Ovary (tissue), 9 donors: ENCODE results near the gene FOXN4. TPM values are rescaled to one million over a fixed set of nuclear protein-coding genes. Genes with fewer than 3 reads are reported as not detected.

Source experiments
- DNase-seq, 5 donors: peaks; one replicate each; pipeline ENCODE4 v3.0.0-alpha.2; 2019 to 2020
- H3K27ac ChIP-seq, 2 donors: fragments of 200-600 bp; one replicate each; pipeline versions ENCODE4 v1.5.1 to v1.8.0; 2019 to 2022
- H3K27me3 ChIP-seq: fragments of 200-600 bp; one replicate; pipeline ENCODE4 v1.8.0; 2022
- H3K36me3 ChIP-seq: fragments of 200-600 bp; sonication (generic); one replicate; pipeline ENCODE4 v1.5.1; 2019
- H3K4me1 ChIP-seq: one replicate; pipeline ENCODE4 v1.8.1; 2013; ENCODE audit warnings: mild to moderate bottlenecking, moderate library complexity; ENCODE audit not compliant: insufficient read depth
- H3K4me3 ChIP-seq: fragments of 200-600 bp; sonication (generic); one replicate; pipeline ENCODE4 v1.5.1; 2017
- H3K9me3 ChIP-seq, 2 donors: fragments of 200-600 bp in 1 of 2; sonication (generic) in 1 of 2; one replicate each; pipeline versions ENCODE4 v1.5.1 to v1.8.1; 2013 to 2019; ENCODE audit warnings: mild to moderate bottlenecking in 1 of 2, moderate library complexity in 1 of 2
- EP300 ChIP-seq: sonication (generic); formaldehyde crosslinking; IDR thresholded peaks from one replicate; pipeline ENCODE4 v1.6.1; 2017; ENCODE audit warnings: antibody characterized with exemption
- POLR2A ChIP-seq: fragments of 450-650 bp; IDR thresholded peaks from one replicate; pipeline ENCODE4 v1.6.1; 2017; ENCODE audit warnings: antibody characterized with exemption, mild to moderate bottlenecking, moderate library complexity
- WGBS, 3 donors: extraction: QIAGEN DNeasy Blood & Tissue Kit in 1 of 3; methylation state at CpG; one replicate each; pipeline versions ENCODE4 v1.1.5 to v1.1.7; 2013 to 2017; 5-methylcytosine and 5-hydroxymethylcytosine counted together
- intact Hi-C, 4 donors: fragments of 100-400 bp; cut with DNase I; formaldehyde crosslinking; loops; one replicate each; pipeline versions ENCODE4 v1.11.0 to v1.15.1; 2022 to 2023
- polyA plus RNA-seq, 2 donors: library from polyadenylated mRNA; stranded (reverse); fragments of 200-250 nt in 1 of 2; fragments of 350-450 nt in 1 of 2; fragmentation: Illumina TruSeq in 1 of 2; extraction: RNeasy Lipid Tissue Mini Kit (QIAGEN cat#74804) in 1 of 2; gene quantifications; one replicate each; pipeline ENCODE4 v1.2.3, GENCODE V29; 2013 to 2014
- total RNA-seq, 7 donors: library from RNA; depleted of rRNA in 2 of 7; stranded (reverse); fragments of >200 nt in 2 of 7; fragmentation: NEBNext Ultra II Directional in 3 of 7; extraction: Animal tissue kit (Norgen Biotek cat#: 25700) in 3 of 7; gene quantifications; one replicate each; pipeline versions ENCODE4 v1.1.0 to v1.2.4, GENCODE V29; 2016 to 2023
- TF ChIP-seq, protein P1 (sequence below), 3 donors: fragments of 450-650 bp in 2 of 3; fragments of 200-600 bp in 1 of 3; IDR thresholded peaks; one replicate each; pipeline versions ENCODE4 v1.5.1 to v1.8.0; 2016 to 2022; ENCODE audit warnings: antibody characterized with exemption in 3 of 3, mild to moderate bottlenecking in 1 of 3
- donor health status: DM: no; HTN: no; CAD: no; lungs with moderate emphysema.
- donor health status: DM: no; HTN: no; CAD: no.
- donor health status: Bipolar disorder and iron deficiency.
- donor health status: DM: yes; HTN: yes; CAD: no.
- donor health status: DM: no; HTN: no; CAD: no.
- donor health status: DM: yes; HTN: yes; CAD: no.

FOXN4 gene
- total and polyA plus RNA-seq, 9 donors: 0.05 to 0.80 (median 0.20) TPM; not detected in 6

DNA sequence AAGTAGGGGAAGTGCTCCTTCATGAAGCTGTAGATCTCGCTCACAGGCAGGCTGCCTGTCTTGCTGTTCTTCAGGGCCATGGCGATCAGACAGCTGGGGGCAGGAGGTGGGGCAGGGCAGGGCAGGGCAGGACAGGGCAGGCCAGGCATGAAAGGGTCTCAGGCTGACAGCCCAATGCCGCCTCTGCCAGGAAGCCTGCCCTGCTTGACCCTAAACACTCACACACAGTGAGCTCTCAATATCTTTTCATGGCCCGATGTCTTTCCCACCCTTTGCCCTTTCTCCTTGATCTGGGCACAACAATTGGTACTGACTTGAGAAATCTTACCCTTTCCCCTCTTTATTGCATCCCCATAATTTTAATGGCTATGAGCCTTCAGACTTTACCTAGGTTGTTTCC lies 22.4 kb downstream of the FOXN4 start:
- Histone ChIP-seq H3K36me3 (no peaks in the 10 kb centered on the region), H3K4me1 (peaks cover 3% of the 10 kb centered on the region), H3K27me3 (no peaks in the 10 kb centered on the region), H3K27ac (no peak overlapping the region), H3K9me3 (no peaks in the 10 kb centered on the region), H3K4me3 (no peak overlapping the region)
- intact Hi-C loops: no loop called here
- 74 to 87% (median 75%) methylated on average over 4 of the region's 4 CpGs for WGBS, 3 donors
- no peak for DNase-seq
- TF ChIP-seq, protein P1, sequence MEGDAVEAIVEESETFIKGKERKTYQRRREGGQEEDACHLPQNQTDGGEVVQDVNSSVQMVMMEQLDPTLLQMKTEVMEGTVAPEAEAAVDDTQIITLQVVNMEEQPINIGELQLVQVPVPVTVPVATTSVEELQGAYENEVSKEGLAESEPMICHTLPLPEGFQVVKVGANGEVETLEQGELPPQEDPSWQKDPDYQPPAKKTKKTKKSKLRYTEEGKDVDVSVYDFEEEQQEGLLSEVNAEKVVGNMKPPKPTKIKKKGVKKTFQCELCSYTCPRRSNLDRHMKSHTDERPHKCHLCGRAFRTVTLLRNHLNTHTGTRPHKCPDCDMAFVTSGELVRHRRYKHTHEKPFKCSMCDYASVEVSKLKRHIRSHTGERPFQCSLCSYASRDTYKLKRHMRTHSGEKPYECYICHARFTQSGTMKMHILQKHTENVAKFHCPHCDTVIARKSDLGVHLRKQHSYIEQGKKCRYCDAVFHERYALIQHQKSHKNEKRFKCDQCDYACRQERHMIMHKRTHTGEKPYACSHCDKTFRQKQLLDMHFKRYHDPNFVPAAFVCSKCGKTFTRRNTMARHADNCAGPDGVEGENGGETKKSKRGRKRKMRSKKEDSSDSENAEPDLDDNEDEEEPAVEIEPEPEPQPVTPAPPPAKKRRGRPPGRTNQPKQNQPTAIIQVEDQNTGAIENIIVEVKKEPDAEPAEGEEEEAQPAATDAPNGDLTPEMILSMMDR (IDR thresholded peaks at IDR 0.05): no peak
- no peak for TF ChIP-seq POLR2A
- no peak for TF ChIP-seq EP300

DNA sequence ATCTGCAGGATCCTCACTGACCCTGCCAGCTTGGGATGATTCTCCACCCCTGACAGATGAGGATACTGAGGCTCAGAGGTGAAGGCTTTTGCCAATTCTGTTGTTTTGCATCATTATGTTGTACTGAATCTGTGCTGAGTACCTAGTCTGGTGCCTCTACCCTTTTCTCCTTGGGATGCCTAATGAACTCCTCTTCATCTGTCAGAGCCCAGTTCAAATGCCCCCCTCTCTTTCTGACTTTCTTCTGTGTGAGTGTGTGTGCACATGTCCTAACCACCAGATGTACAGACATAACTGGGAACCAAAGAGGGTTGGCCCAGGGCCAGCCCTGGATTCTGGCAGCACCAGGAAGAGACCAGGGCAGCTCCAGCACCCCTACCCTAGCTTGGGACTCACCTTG lies 22.8 kb downstream of the FOXN4 start:
- H3K4me3 ChIP-seq: no peak overlapping the region
- TF ChIP-seq, protein P1 (IDR thresholded peaks at IDR 0.05): no peak
- TF ChIP-seq EP300 (no peak), POLR2A (no peak)
- H3K4me1 ChIP-seq: no peaks in the 10 kb centered on the region
- H3K36me3 ChIP-seq: no peaks in the 10 kb centered on the region
- H3K27me3 ChIP-seq: no peaks in the 10 kb centered on the region
- no peak for DNase-seq
- no peak overlapping the region for H3K27ac ChIP-seq
- intact Hi-C loops: no loop called here
- H3K9me3 ChIP-seq: no peaks in the 10 kb centered on the region

DNA sequence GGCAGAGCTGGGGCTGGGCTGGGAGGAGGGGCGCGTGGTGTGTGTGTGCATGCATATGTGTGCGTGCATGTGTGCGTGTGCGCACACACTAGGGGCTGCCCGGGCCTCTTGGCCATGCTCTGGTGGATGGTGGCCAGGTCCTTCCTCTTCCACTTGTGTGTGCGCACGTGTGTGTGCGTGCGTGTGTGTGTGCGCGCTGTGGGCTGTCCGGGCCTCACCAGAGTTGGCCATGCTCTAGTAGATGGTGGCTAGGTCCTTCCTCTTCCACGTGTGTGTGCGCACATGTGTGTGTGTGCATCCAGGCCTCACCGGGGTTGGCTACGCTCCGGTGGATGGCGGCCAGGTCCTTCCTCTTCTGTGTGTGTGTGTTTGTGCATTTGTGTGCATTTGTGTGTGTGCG lies 24.7 kb downstream of the FOXN4 start:
- Histone ChIP-seq H3K27me3 (no peaks in the 10 kb centered on the region), H3K27ac (no peak overlapping the region), H3K36me3 (no peaks in the 10 kb centered on the region), H3K4me1 (no peaks in the 10 kb centered on the region), H3K9me3 (no peaks in the 10 kb centered on the region), H3K4me3 (no peak overlapping the region)
- intact Hi-C loops: no loop called here
- TF ChIP-seq POLR2A (no peak), EP300 (no peak)
- 91 to 94% (median 91%) methylated on average over 17 to 20 of the region's 20 CpGs for WGBS, 3 donors
- DNase-seq: no peak

DNA sequence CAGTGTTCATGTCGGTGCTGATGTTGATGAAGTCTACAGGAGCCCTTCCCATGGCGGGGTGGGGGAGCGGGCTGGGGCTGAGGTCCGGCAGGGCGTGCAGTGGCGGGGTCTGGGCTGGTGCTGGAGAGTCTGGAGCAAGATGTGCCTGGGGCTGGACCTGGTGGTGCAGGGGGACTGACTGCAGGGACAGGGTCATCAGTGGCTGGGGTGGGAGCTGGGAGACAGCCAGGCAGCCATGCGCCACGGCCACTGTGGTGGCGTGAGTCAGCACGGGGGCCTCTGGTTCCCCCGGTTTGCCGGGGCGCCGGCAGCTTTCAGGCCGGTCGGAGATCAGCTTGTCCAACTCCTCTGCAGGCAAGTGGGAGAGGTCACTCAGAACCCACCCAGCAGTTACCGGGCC lies 27.6 kb downstream of the FOXN4 start:
- Histone ChIP-seq H3K4me3 (no peak overlapping the region), H3K36me3 (no peaks in the 10 kb centered on the region), H3K27me3 (no peaks in the 10 kb centered on the region), H3K9me3 (no peaks in the 10 kb centered on the region), H3K27ac (no peak overlapping the region), H3K4me1 (peaks cover 11% of the 10 kb centered on the region)
- 87 to 89% (median 89%) methylated on average over 14 to 17 of the region's 17 CpGs for WGBS, 3 donors
- intact Hi-C loops: no loop called here
- DNase-seq: no peak
- TF ChIP-seq EP300 (no peak), POLR2A (no peak)
- TF ChIP-seq, protein P1 (IDR thresholded peaks at IDR 0.05): no peak

DNA sequence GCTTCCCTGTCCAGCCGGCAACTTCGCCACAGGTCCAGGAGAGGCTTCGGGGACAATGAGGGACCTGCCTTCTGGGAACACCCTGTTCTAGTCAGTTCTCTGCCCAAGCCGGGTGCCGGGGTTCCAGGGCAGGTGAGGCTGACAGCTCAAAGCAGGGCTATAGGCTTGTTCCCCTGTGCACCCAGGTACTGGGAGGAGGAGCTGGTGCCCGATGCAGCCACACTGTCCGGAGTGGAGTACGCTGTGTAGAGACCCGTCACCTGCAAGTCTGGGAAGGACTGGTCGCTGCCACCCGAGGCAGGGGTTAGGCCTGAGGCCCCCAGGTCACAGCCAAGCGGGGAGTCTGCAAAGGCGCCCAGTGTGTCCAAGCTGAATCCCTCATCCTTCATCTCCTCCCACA lies 29.6 kb downstream of the FOXN4 start:
- whole genome bisulfite sequencing, 3 donors: 93 to 96% (median 93%) methylated on average over 10 to 13 of the region's 13 CpGs
- Histone ChIP-seq H3K4me1 (peaks cover 11% of the 10 kb centered on the region), H3K27ac (no peak overlapping the region), H3K27me3 (no peaks in the 10 kb centered on the region), H3K4me3 (no peak overlapping the region), H3K36me3 (no peaks in the 10 kb centered on the region), H3K9me3 (no peaks in the 10 kb centered on the region)
- TF ChIP-seq POLR2A (no peak), EP300 (no peak)
- TF ChIP-seq, protein P1 (IDR thresholded peaks at IDR 0.05): no peak
- intact Hi-C loops: no loop called here
- DNase-seq: no peak
